SK-N-MC (cell line): ENCODE data around the gene CITED4.

Experiments
- EZH2 ChIP-seq: fragments of 200-600 bp; sonication (generic); IDR thresholded peaks from one replicate; pipeline ENCODE4 v1.6.1; 2017; ENCODE audit warnings: antibody characterized with exemption
- POLR2AphosphoS5 ChIP-seq: IDR thresholded peaks from 2 replicates; pipeline ENCODE4 v1.6.1; 2012; ENCODE audit warnings: mild to moderate bottlenecking, low read depth, low read length, borderline replicate concordance

GRCh38 chr1:40870135-40870728, 8.1 kb upstream of the CITED4 start:
- no peak for TF ChIP-seq POLR2AphosphoS5
- no peak for TF ChIP-seq EZH2
